Activated CD4-positive, alpha-beta T cell treated with anti-CD3 and anti-CD28 coated beads, Interleukin-10, Interleukin-2, amounts not matched to agents 100 ng/mL and 50 ng/mL, durations not matched to agents 16 hours and 8 hours (primary cell): ENCODE results near the gene GPC6.
A peak's percentile ranks its signal among the peaks of the same experiment; 100 is the strongest.

Experiments
- DNase-seq: peaks from one replicate; pipeline ENCODE4 v3.0.0-alpha.2; 2020

Gene GPC6

GRCh38 chr13:94087100-94087499 lies 860.5 kb downstream of the GPC6 start:
- no peak for DNase-seq

GRCh38 chr13:94088742-94089141 lies 862.1 kb downstream of the GPC6 start:
- DNase-seq: no peak

GRCh38 chr13:94090773-94091480 lies 864.3 kb downstream of the GPC6 start:
- no peak for DNase-seq

DNA sequence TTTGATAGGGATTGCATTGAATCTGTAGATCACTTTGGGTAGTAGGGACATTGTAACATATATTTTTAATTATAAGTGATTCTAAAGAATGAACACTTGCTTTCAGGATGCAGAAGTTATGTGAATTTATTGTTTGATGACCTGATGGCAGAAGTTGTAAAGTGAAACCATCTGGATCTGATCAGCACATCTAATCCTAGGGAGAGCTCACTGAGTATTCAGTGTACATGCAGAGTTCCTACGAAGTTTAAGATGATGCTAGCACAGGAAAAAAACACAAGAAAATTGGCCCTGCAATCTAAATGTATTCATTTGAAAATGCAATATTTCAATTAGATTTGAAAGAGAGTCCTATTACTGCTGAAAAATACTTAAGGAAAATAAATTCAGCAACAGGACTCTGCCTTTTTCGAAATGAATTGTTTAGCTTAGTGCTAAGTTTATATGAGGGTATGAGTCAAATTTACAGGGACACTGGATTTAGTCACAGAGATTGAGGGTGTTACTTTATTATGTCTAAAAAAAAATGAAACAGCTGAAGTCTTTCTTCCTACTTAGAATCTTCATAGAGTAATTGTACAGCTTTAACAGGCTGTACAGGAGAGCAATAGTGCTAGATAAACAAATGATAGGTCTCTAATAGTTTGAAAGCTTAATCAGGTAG lies 867.2 kb downstream of the GPC6 start:
- no peak for DNase-seq

GRCh38 chr13:94109715-94110374 lies 883.2 kb downstream of the GPC6 start:
- DNase-seq: no peak

DNA sequence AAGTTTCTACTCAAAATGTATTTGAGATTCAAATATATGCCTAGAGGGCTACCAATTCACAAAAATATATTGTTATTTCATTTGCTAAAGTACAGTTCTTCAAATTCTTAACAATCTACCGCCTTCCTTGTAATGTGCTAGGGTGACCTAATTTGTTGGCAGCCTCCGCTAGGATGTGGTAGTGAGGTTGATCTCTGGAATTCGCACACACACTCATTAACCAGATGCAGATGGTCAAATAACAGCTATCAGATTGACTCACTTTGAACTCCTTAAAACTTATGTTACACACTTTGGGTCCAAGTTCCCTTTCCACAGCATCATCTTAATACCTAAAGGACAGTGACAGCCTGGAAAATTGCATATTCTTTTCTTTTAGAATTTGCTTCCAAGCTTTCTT lies 885.6 kb downstream of the GPC6 start:
- no peak for DNase-seq

- DNase-seq: no peak
Observed at GRCh38 chr13:94112731-94113130, 886.1 kb downstream of the GPC6 start.

DNA sequence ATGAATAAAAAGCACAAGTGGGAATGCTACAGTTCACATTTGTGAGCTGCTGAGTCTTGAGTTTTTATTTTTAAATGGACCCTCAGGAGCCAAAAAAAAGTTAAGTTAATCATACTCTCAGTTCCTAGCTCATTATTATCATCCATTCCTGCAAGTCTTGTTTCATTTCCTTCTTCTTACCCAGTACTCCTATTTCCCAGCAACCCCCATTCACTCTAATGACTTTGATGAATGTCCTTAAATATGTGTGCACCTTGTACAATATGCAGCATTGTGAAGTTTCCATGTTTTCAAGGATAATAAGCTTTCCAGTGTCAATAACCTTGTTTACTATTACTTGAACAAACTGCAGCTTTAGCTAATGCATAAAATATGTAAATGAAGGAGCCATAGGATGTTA lies 886.6 kb downstream of the GPC6 start:
- no peak for DNase-seq

DNA sequence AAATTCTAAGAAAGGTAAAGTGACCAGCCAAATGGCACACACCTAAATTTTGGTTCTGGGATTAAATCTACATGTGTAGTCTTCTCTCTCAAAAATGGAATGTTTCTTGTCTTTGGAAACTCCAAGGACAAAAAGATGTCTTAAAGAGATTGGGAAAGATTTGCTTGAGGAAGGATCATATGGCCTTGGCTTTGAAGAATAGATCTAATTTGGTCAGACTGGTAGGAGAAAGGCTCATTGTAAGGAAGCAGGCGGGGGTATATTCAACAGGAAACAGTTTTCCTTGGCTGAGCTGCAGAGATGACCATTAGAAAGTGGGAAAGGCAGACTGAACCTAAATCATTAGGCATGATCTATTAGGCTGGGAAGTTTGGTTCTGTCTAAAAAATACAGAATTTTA lies 887.6 kb downstream of the GPC6 start:
- no peak for DNase-seq

DNA sequence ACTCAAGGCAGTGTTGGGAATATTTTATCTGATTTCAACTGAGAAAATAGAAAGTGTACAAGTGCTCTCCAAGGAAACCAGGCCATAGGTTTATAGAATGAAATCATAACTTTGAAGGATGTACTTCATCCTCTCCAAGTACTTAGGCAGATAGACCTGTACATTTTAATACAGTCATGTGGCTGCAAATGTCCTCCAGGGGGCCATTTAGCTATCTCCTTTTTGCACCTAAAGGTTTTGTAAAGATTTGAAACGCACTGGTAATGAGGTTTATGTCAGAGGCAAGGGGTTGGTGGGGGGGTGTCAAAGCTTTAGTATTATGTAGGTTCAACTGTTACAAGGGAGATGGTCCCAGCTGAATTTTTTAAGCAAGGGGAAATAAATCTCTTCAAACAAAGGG lies 888.4 kb downstream of the GPC6 start:
- DNase-seq: no peak

DNA sequence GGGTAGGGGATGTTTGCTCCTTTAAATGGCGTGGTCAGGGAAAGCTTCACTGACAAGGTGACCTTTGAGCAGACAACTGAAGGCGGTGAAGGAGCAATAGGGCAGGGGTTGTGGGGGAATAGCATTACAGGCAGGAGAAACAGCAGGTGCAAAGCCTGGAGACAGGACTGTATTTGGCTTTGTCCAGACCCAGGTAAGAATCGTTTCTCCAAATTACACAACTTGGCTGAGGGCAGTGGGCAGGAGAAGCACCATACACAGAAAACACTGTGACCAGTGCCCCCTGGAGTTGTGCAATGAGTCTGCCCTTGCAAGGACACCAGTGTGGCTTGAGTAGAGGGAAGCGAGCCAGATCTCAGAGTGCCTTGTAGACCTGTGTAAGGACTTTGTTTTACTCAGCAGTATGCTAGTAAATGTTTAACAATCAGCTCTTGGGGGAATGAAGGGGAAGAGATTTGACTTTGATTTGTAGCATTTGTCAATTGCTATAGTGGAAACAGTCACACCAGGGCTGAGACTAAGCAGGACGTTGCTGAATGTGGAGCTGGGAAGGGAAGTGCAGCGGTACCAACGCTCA lies 892.8 kb downstream of the GPC6 start:
- DNase-seq: no peak

DNA sequence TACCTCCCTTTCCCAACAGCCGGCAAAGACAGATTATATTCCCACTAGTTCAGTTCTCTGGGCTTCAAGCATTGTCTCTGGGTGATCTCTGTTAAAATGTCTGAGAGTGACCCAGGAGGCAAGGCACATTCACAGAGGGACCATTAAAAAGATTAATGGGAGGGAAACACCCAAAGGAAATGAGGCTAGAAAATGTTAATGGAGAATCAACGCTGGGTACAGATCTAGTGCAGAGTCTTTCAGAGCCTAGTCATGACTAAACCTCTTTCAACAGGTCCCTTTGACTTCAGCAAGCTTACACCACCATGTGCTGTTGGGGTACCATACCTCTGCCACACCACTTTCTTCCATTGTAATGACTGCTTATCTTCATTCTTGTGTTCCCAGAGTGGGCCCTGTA lies 894.3 kb downstream of the GPC6 start:
- DNase-seq: no peak

DNA sequence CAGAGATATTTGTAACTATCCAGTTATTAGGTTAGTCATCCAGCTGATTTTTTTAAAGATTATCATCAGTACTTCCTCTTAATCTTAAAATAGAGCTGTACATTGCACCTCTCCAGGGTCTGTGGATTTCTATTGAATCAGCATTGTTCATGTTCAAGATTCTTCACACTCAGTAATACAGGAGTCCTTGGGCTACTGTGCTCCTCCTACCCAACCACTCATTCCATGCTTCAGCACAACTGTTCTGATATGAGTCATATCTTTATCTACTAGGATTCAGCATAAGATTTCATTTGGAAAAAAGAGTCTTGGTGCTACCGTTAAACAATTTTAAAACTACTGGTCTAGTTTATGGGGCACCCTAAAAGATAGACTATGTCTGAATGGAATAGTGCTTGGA lies 895.1 kb downstream of the GPC6 start:
- no peak for DNase-seq

GRCh38 chr13:94122300-94122915 lies 895.8 kb downstream of the GPC6 start:
- DNase-seq: no peak

DNA sequence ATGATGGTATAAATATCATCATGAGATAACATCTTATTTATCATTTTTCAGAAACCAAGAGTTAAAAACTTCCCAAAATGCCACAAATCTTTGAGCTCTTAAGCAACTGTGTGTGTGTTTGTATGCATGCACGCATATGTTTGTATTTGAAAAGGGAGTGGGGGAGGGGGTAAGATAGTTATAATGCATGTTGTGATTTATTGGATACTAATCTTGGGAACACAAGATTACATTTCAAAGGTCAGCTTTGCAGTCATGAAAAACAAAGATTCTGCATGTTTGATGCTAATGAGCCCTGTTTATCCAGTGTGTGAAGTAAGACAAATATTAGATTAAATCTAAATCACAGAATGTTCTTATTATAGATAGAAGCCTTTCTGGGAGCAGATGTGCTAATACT lies 897.0 kb downstream of the GPC6 start:
- DNase-seq: no peak

- no peak for DNase-seq
Observed at GRCh38 chr13:94128430-94128829, 901.8 kb downstream of the GPC6 start.

- DNase-seq: peak; percentile 2
Observed at GRCh38 chr13:94129490-94129894, 902.9 kb downstream of the GPC6 start.

- no peak for DNase-seq
Observed at GRCh38 chr13:94138831-94139230, 912.2 kb downstream of the GPC6 start.

- no peak for DNase-seq
Observed at GRCh38 chr13:94139393-94139995, 912.9 kb downstream of the GPC6 start.

DNA sequence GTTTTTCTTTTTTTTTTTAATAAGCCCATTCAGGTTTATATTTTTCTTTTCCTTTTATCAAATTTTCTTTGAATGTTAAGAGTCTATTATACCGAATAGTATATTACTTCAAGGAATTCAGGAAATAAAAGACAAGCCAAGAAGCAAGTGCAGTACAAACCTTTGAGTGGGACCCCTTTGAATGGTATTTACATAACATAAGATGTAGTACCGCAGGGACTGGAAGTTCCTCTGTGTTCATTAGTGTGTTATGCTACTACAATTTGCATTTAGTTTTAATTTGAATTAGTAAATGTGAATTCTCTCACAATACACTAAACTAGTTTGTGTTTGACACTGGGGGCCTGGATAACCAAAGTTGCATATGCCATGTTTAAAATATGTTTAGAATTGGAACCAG lies 913.4 kb downstream of the GPC6 start:
- no peak for DNase-seq

- DNase-seq: no peak
Observed at GRCh38 chr13:94140511-94140910, 913.9 kb downstream of the GPC6 start.

GRCh38 chr13:94143624-94144350 lies 917.2 kb downstream of the GPC6 start:
- DNase-seq: no peak
